Esophagus muscularis mucosa (tissue), 4 donors: ENCODE measurements around the gene PCDHA8. TPM values are rescaled to one million over a fixed set of nuclear protein-coding genes. Genes with fewer than 3 reads are reported as not detected.
"Not testable (repeated sequence)": the region's sequence is repeated elsewhere in the genome, so short reads cannot be mapped to it uniquely, and the experiment has no call there.

ENCODE experiments used
- DNase-seq: peaks from one replicate; pipeline ENCODE4 v3.0.0-alpha.2; 2017; ENCODE audit errors: extremely low spot score
- H3K27ac ChIP-seq, 4 donors: fragments of 200-600 bp; sonication (generic); replicated peaks in 1 of 4; 1 replicate in 3 of 4; 2 replicates in 1 of 4; pipeline ENCODE4 v1.5.1; 2016 to 2019; ENCODE audit warnings: mild to moderate bottlenecking in 1 of 4
- H3K27me3 ChIP-seq, 4 donors: fragments of 200-600 bp; sonication (generic); one replicate each; pipeline versions ENCODE4 v1.5.1 to v1.6.0; 2016 to 2019
- H3K36me3 ChIP-seq, 4 donors: fragments of 200-600 bp; sonication (generic); one replicate each; pipeline ENCODE4 v1.5.1; 2016 to 2019
- H3K4me1 ChIP-seq, 4 donors: fragments of 200-600 bp; sonication (generic); one replicate each; pipeline ENCODE4 v1.5.1; 2016 to 2019
- H3K4me3 ChIP-seq, 4 donors: fragments of 200-600 bp; sonication (generic); 1 replicate in 2 of 4; 2 replicates in 2 of 4; pipeline ENCODE4 v1.5.1; 2016 to 2019; ENCODE audit warnings: mild to moderate bottlenecking in 4 of 4, moderate library complexity in 1 of 4
- H3K9me3 ChIP-seq, 4 donors: fragments of 200-600 bp; sonication (generic); 1 replicate in 3 of 4; 2 replicates in 1 of 4; pipeline ENCODE4 v1.5.1; 2016 to 2019
- CTCF ChIP-seq, 3 experiments: fragments of 200-600 bp in 2 of 3; fragments of 450-650 bp in 1 of 3; sonication (generic) in 2 of 3; IDR thresholded peaks; one replicate each; pipeline ENCODE4 v1.5.1; 2017 to 2019; ENCODE audit warnings: antibody characterized with exemption in 3 of 3, mild to moderate bottlenecking in 2 of 3, moderate library complexity in 1 of 3
- EP300 ChIP-seq: sonication (generic); formaldehyde crosslinking; IDR thresholded peaks from one replicate; pipeline ENCODE4 v1.6.1; 2017; ENCODE audit warnings: antibody characterized with exemption
- POLR2A ChIP-seq: fragments of 450-650 bp; IDR thresholded peaks from one replicate; pipeline ENCODE4 v1.6.1; 2017; ENCODE audit warnings: antibody characterized with exemption, moderate library complexity, mild to moderate bottlenecking, low read depth
- POLR2AphosphoS5 ChIP-seq, 2 donors: sonication (generic); formaldehyde crosslinking; IDR thresholded peaks; one replicate each; pipeline ENCODE4 v1.6.1; 2017; ENCODE audit warnings: antibody characterized with exemption in 2 of 2
- WGBS: methylation state at CpG from one replicate; pipeline ENCODE4 v1.1.5; 2018; 5-methylcytosine and 5-hydroxymethylcytosine counted together
- intact Hi-C: fragments of 100-400 bp; cut with DNase I; formaldehyde crosslinking; loops from one replicate; pipeline ENCODE4 v1.15.1; 2023
- total RNA-seq, 4 donors: library from RNA; depleted of rRNA; stranded (reverse); fragments of >200 nt; gene quantifications; one replicate each; pipeline versions ENCODE4 v1.1.0 to v1.2.1, GENCODE V29; 2016

PCDHA8 gene
- total RNA-seq, 4 donors from 2014 or later = 0.29 to 0.83 TPM; not detected in 2

- 18% methylated on average over 25 of the region's 41 CpGs for WGBS
- Histone ChIP-seq H3K9me3 (peaks cover 0 to 45% (median 17%) of the 10 kb centered on the region in 4 donors), H3K36me3 (no peaks in the 10 kb centered on the region), H3K27ac (no peak within 1 kb of the TSS), H3K4me3 (peak within 1 kb of the TSS in 3 of 4 donors; percentile 28 to 32 (median 32)), H3K4me1 (no peaks in the 10 kb centered on the region), H3K27me3 (peaks cover 0 to 47% (median 2%) of the 10 kb centered on the region in 4 donors)
- no peak for TF ChIP-seq EP300
- peak; percentile 13 to 31 (median 21) for TF ChIP-seq CTCF (IDR thresholded peaks at IDR 0.05)
- intact Hi-C loops = no loop called here
- DNase-seq = no peak
Observed at GRCh38 chr5:140868721-140869554, 28.0 kb downstream of the PCDHA8 start, which contains the start of gene PCDHA11. Gene PCDHA11 (plus strand): TSS chr5:140868957. CDS start chr5:140869104, 147 bp downstream.

GRCh38 chr5:140869555-140869886, 28.5 kb downstream of the PCDHA8 start:
- 64% methylated on average over 5 of the region's 5 CpGs for WGBS
- intact Hi-C loops = no loop called here

GRCh38 chr5:140870221-140871201, 29.5 kb downstream of the PCDHA8 start:
- TF ChIP-seq EP300 = no peak
- TF ChIP-seq POLR2A = no peak
- TF ChIP-seq CTCF (IDR thresholded peaks at IDR 0.05) = no peak
- TF ChIP-seq POLR2AphosphoS5 (IDR thresholded peaks at IDR 0.05) = no peak
- intact Hi-C loops = no loop called here
- Histone ChIP-seq H3K27ac (no peak overlapping the region), H3K9me3 (peaks cover 0 to 48% (median 17%) of the 10 kb centered on the region in 4 donors), H3K27me3 (peaks cover 0 to 61% (median 4%) of the 10 kb centered on the region in 4 donors), H3K4me1 (no peaks in the 10 kb centered on the region), H3K36me3 (no peaks in the 10 kb centered on the region), H3K4me3 (no peak overlapping the region)
- no peak for DNase-seq
- WGBS = 44% methylated on average over 19 of the region's 114 CpGs

More at GRCh38 chr5:140869555-140869886, 28.5 kb downstream of the PCDHA8 start:
- no peak overlapping the region for H3K27ac ChIP-seq
- H3K9me3 ChIP-seq = peaks cover 0 to 45% (median 17%) of the 10 kb centered on the region in 4 donors
- peak overlapping the region in 3 of 4 donors; percentile 28 to 32 (median 32) for H3K4me3 ChIP-seq
- H3K4me1 ChIP-seq = no peaks in the 10 kb centered on the region
- no peak for TF ChIP-seq POLR2AphosphoS5 (IDR thresholded peaks at IDR 0.05)
- no peak for TF ChIP-seq EP300
- no peak for TF ChIP-seq CTCF (IDR thresholded peaks at IDR 0.05)
- no peak for TF ChIP-seq POLR2A
- no peak for DNase-seq
- H3K36me3 ChIP-seq = no peaks in the 10 kb centered on the region
- H3K27me3 ChIP-seq = peaks cover 0 to 52% (median 2%) of the 10 kb centered on the region in 4 donors

- Histone ChIP-seq H3K4me1 (no peaks in the 10 kb centered on the region), H3K27me3 (peaks cover 0 to 74% (median 7%) of the 10 kb centered on the region in 4 donors), H3K27ac (peak within 1 kb of the TSS in 2 of 4 donors; percentile 2 to 20), H3K36me3 (no peaks in the 10 kb centered on the region), H3K9me3 (peaks cover 0 to 47% (median 24%) of the 10 kb centered on the region in 4 donors), H3K4me3 (peak within 1 kb of the TSS in 3 of 4 donors; percentile 32 to 51 (median 38))
- intact Hi-C loops = no loop called here
- WGBS = 25% methylated on average over 33 of the region's 47 CpGs
- DNase-seq = no peak
- peak in 2 of 3 experiments; percentile 12 to 16 for TF ChIP-seq CTCF (IDR thresholded peaks at IDR 0.05)
- TF ChIP-seq POLR2AphosphoS5 (IDR thresholded peaks at IDR 0.05) = no peak
Observed at GRCh38 chr5:140875085-140876065, 34.4 kb downstream of the PCDHA8 start, which contains the start of gene PCDHA12. Gene PCDHA12 (plus strand): TSS chr5:140875308. CDS start chr5:140875473, 165 bp downstream.

- H3K4me1 ChIP-seq, DNase-seq, H3K27ac ChIP-seq, H3K4me3 ChIP-seq, H3K36me3 ChIP-seq, intact Hi-C loops: not testable (repeated sequence)
- Histone ChIP-seq H3K9me3 (peaks cover 0 to 34% (median 14%) of the 10 kb centered on the region in 4 donors), H3K27me3 (peaks cover 0 to 66% (median 5%) of the 10 kb centered on the region in 4 donors)
- 48% methylated on average over 44 of the region's 80 CpGs for WGBS
Observed at GRCh38 chr5:140876541-140877261, 35.7 kb downstream of the PCDHA8 start.
